Measurements from ENCODE around the gene AGPAT3. TPM values are rescaled to one million over a fixed set of nuclear protein-coding genes. Genes with fewer than 3 reads are reported as not detected.
A peak's percentile ranks its signal among the peaks of the same experiment; 100 is the strongest.

Gene AGPAT3
- total RNA-seq, 1 donor from 2014 or later: 7.8 TPM

DNA sequence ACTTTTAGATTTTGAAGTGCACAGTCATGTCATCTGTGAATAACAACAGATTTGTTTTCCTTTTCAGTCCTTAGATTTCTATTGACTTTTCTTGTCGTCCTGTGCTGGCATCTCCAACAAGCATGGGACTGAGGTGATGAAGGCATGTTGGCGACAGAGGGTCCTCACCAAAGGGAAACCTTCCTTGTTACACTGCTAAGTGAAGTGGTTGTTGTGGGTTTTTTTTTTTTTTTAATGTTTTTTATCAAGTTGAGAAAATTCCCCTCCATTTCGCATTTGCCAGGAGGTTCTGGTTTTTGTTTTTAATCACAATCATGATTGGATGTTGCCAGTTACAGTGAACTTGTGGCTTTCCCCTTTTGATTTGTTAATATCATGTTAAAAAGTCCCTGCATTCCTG is 24.0 kb downstream of the AGPAT3 start:
- H3K36me3 ChIP-seq: no peaks in the 10 kb centered on the region
- Mint-ChIP-seq H3K9me3 (peaks cover 16% of the 10 kb centered on the region), H3K27ac (no peak overlapping the region), H3K4me1 (peaks cover 17% of the 10 kb centered on the region), H3K36me3 (peaks cover 17% of the 10 kb centered on the region), H3K27me3 (ENCODE audit: insufficient read depth, low read depth) (no peaks in the 10 kb centered on the region), H3K4me3 (no peak overlapping the region)
- H3K4me3 ChIP-seq: no peak overlapping the region
- H2AFZ ChIP-seq (replicated peaks): no peak overlapping the region
- peaks cover 14% of the 10 kb centered on the region for H3K4me1 ChIP-seq
- TF ChIP-seq, protein P1, sequence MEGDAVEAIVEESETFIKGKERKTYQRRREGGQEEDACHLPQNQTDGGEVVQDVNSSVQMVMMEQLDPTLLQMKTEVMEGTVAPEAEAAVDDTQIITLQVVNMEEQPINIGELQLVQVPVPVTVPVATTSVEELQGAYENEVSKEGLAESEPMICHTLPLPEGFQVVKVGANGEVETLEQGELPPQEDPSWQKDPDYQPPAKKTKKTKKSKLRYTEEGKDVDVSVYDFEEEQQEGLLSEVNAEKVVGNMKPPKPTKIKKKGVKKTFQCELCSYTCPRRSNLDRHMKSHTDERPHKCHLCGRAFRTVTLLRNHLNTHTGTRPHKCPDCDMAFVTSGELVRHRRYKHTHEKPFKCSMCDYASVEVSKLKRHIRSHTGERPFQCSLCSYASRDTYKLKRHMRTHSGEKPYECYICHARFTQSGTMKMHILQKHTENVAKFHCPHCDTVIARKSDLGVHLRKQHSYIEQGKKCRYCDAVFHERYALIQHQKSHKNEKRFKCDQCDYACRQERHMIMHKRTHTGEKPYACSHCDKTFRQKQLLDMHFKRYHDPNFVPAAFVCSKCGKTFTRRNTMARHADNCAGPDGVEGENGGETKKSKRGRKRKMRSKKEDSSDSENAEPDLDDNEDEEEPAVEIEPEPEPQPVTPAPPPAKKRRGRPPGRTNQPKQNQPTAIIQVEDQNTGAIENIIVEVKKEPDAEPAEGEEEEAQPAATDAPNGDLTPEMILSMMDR (IDR thresholded peaks at IDR 0.05): no peak
- no peak for TF ChIP-seq EZH2phosphoT487 (IDR thresholded peaks at IDR 0.05)
- no peak for TF ChIP-seq EZH2 (IDR thresholded peaks at IDR 0.05)
- H3K4me2 ChIP-seq: no peak overlapping the region
- H3K9me3 ChIP-seq (ENCODE audit: low read depth): no peaks in the 10 kb centered on the region
- no peaks in the 10 kb centered on the region for H3F3A ChIP-seq (ENCODE audit: low read depth)
- H3K27ac ChIP-seq: no peak overlapping the region
- H3K9ac ChIP-seq: no peak overlapping the region
- H3K27me3 ChIP-seq: no peaks in the 10 kb centered on the region
- H3K79me2 ChIP-seq (ENCODE audit: low read depth): no peaks in the 10 kb centered on the region
- no peaks in the 10 kb centered on the region for H4K20me1 ChIP-seq (ENCODE audit: low read depth)
- no peak for DNase-seq (ENCODE audit: low spot score)

GRCh38 chr21:43890042-43890441 is 25.0 kb downstream of the AGPAT3 start:
- no peaks in the 10 kb centered on the region for H3K79me2 ChIP-seq (ENCODE audit: low read depth)
- no peak overlapping the region for H3K27ac ChIP-seq
- peak overlapping the region; percentile 68 for H2AFZ ChIP-seq (replicated peaks)
- H3K27ac Mint-ChIP-seq: peak overlapping the region; percentile 72
- no peaks in the 10 kb centered on the region for H3K36me3 ChIP-seq
- H3K27me3 Mint-ChIP-seq (ENCODE audit: insufficient read depth, low read depth): no peaks in the 10 kb centered on the region
- H3K4me1 Mint-ChIP-seq: peaks cover 9% of the 10 kb centered on the region
- H3K9me3 Mint-ChIP-seq: peaks cover 16% of the 10 kb centered on the region
- H3K4me3 ChIP-seq: no peak overlapping the region
- peaks cover 17% of the 10 kb centered on the region for H3K36me3 Mint-ChIP-seq
- TF ChIP-seq, protein P1 (IDR thresholded peaks at IDR 0.05): no peak
- no peak for TF ChIP-seq EZH2phosphoT487 (IDR thresholded peaks at IDR 0.05)
- TF ChIP-seq EZH2 (IDR thresholded peaks at IDR 0.05): no peak
- H3K27me3 ChIP-seq: no peaks in the 10 kb centered on the region
- no peak overlapping the region for H3K4me3 Mint-ChIP-seq
- H4K20me1 ChIP-seq (ENCODE audit: low read depth): no peaks in the 10 kb centered on the region
- H3K4me1 ChIP-seq: peaks cover 5% of the 10 kb centered on the region
- H3F3A ChIP-seq (ENCODE audit: low read depth): no peaks in the 10 kb centered on the region
- peak; percentile 34 for DNase-seq (ENCODE audit: low spot score)
- no peaks in the 10 kb centered on the region for H3K9me3 ChIP-seq (ENCODE audit: low read depth)
- H3K9ac ChIP-seq: no peak overlapping the region
- no peak overlapping the region for H3K4me2 ChIP-seq

DNA sequence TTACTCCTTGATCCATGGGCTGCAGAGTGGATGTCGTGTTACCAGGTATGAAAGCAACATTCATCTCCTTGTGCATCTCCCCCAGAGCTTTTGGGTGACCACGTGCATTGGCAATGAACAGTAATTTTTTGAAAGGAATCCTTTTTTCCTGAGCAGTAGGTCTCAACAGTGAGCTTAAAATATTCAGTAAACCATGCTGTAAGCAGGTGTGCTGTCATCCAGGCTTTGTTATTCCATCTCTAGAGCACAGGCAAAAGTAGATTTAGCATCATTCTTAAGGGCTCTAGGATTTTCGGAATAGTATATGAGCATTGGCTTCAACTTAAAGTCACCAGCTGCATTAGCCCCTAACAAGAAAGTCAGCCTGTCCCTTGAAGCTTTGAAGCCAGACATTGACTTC is 27.3 kb downstream of the AGPAT3 start:
- Histone ChIP-seq H3K4me2 (no peak overlapping the region), H3F3A (ENCODE audit: low read depth) (no peaks in the 10 kb centered on the region), H3K27ac (no peak overlapping the region), H3K27me3 (no peaks in the 10 kb centered on the region), H2AFZ (replicated peaks) (no peak overlapping the region), H3K9me3 (ENCODE audit: low read depth) (no peaks in the 10 kb centered on the region), H3K36me3 (no peaks in the 10 kb centered on the region), H3K79me2 (ENCODE audit: low read depth) (no peaks in the 10 kb centered on the region), H4K20me1 (ENCODE audit: low read depth) (no peaks in the 10 kb centered on the region), H3K4me3 (no peak overlapping the region), H3K9ac (no peak overlapping the region), H3K4me1 (peaks cover 4% of the 10 kb centered on the region)
- Mint-ChIP-seq H3K9me3 (peaks cover 16% of the 10 kb centered on the region), H3K4me3 (no peak overlapping the region), H3K4me1 (peaks cover 7% of the 10 kb centered on the region), H3K27me3 (ENCODE audit: insufficient read depth, low read depth) (no peaks in the 10 kb centered on the region), H3K36me3 (peaks cover 17% of the 10 kb centered on the region), H3K27ac (no peak overlapping the region)
- TF ChIP-seq, protein P1 (IDR thresholded peaks at IDR 0.05): no peak
- TF ChIP-seq EZH2 (IDR thresholded peaks at IDR 0.05) (no peak), EZH2phosphoT487 (IDR thresholded peaks at IDR 0.05) (no peak)
- no peak for DNase-seq (ENCODE audit: low spot score)
